HL-60/S4 treated with retinoic acid at 250 ng/mL for 4 days and 3 days (cell line): ENCODE results near the gene SORCS3.

Source experiments
- in situ Hi-C: fragments of 300-500 bp; cut with MboI; formaldehyde crosslinking; loops from 2 replicates; pipeline ENCODE4 v1.7.0; 2022; ENCODE audit warnings: low sequenced_read_pairs

SORCS3 gene

GRCh38 chr10:105288613-105289012, 647.5 kb downstream of the SORCS3 start:
- in situ Hi-C loops: no loop called here

- in situ Hi-C loops: no loop called here
Measured at GRCh38 chr10:105291571-105291970, 650.5 kb downstream of the SORCS3 start.

DNA sequence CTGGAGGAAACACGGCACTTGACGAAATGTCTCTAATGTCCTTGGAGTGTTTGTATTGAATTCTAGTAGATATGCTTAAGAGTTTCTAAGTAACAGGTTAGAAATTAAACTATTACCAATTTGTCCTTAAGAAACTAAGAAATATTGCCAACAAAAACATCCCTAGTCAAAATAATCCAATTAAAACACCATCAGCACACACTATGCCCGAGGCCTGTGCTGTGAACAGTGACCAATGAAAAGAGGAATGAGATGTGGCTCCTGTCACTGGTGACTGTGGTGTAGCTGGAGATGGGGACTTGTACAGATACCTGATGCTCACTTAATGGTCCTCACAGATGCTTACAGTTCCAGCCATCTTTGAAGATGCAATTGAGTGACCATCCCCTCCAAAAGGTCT, 651.1 kb downstream of the SORCS3 start:
- in situ Hi-C loops: no loop called here
